Glutamatergic neuron (in vitro differentiated cells): ENCODE data around the gene CCDC85C. TPM values are rescaled to one million over a fixed set of nuclear protein-coding genes. Genes with fewer than 3 reads are reported as not detected.
A peak's percentile ranks its signal among the peaks of the same experiment; 100 is the strongest.

Experiments used
- DNase-seq: peaks from one replicate; pipeline ENCODE4 v3.0.0; 2022
- H3K27ac Mint-ChIP-seq: one replicate; pipeline ENCODE4 v1.8.0; 2020; ENCODE audit warnings: mild to moderate bottlenecking, mixed read lengths, inconsistent platforms; ENCODE audit not compliant: unreplicated experiment
- H3K27me3 Mint-ChIP-seq: one replicate; pipeline ENCODE4 v1.8.0; 2020; ENCODE audit warnings: mild to moderate bottlenecking, moderate library complexity, mixed read lengths, inconsistent platforms; ENCODE audit not compliant: unreplicated experiment
- H3K36me3 Mint-ChIP-seq: one replicate; pipeline ENCODE4 v1.8.0; 2020; ENCODE audit warnings: mild to moderate bottlenecking, mixed read lengths, inconsistent platforms; ENCODE audit not compliant: unreplicated experiment
- H3K4me1 Mint-ChIP-seq: one replicate; pipeline ENCODE4 v1.8.0; 2020; ENCODE audit warnings: mild to moderate bottlenecking, low read depth, mixed read lengths, inconsistent platforms; ENCODE audit not compliant: unreplicated experiment
- H3K4me3 Mint-ChIP-seq: one replicate; pipeline ENCODE4 v1.8.0; 2020; ENCODE audit warnings: mild to moderate bottlenecking, mixed read lengths, inconsistent platforms; ENCODE audit not compliant: unreplicated experiment
- H3K9me3 Mint-ChIP-seq: one replicate; pipeline ENCODE4 v1.8.0; 2020; ENCODE audit warnings: mild to moderate bottlenecking, moderate library complexity, mixed read lengths, inconsistent platforms; ENCODE audit not compliant: unreplicated experiment
- CTCF ChIP-seq: fragments of 200-600 bp; sonication (generic); IDR thresholded peaks from one replicate; pipeline ENCODE4 v1.5.0; 2021; ENCODE audit not compliant: partially characterized antibody, unreplicated experiment
- total RNA-seq: library from RNA; stranded (reverse); fragmentation: NEBNext Ultra II Directional; extraction: Animal tissue kit (Norgen Biotek cat#: 25700); gene quantifications from one replicate; pipeline ENCODE4 v1.2.1, GENCODE V29; 2021; ENCODE audit not compliant: unreplicated experiment

The CCDC85C gene
- total RNA-seq, 1 donor from 2014 or later: 32.3 TPM

- Mint-ChIP-seq H3K4me3 (peak overlapping the region; percentile 55), H3K27ac (peak overlapping the region; percentile 45), H3K36me3 (no peaks in the 10 kb centered on the region), H3K4me1 (peaks cover 45% of the 10 kb centered on the region), H3K9me3 (peaks cover 19% of the 10 kb centered on the region), H3K27me3 (peaks cover 8% of the 10 kb centered on the region)
- no peak for DNase-seq
- no peak for TF ChIP-seq CTCF
Observed at GRCh38 chr14:99564256-99564925, 39.6 kb downstream of the CCDC85C start.

- Mint-ChIP-seq H3K4me3 (peak overlapping the region; percentile 11), H3K9me3 (peaks cover 24% of the 10 kb centered on the region), H3K27ac (peak overlapping the region; percentile 48), H3K27me3 (peaks cover 9% of the 10 kb centered on the region), H3K4me1 (peaks cover 46% of the 10 kb centered on the region), H3K36me3 (peaks cover 2% of the 10 kb centered on the region)
- DNase-seq: no peak
- TF ChIP-seq CTCF: no peak
Observed at GRCh38 chr14:99563749-99564129, 40.3 kb downstream of the CCDC85C start.

GRCh38 chr14:99562856-99563748 is 40.9 kb downstream of the CCDC85C start:
- H3K4me1 Mint-ChIP-seq: peaks cover 42% of the 10 kb centered on the region
- H3K9me3 Mint-ChIP-seq: peaks cover 26% of the 10 kb centered on the region
- TF ChIP-seq CTCF: no peak
- peak overlapping the region; percentile 60 for H3K4me3 Mint-ChIP-seq
- peak; percentile 86 for DNase-seq
- peak overlapping the region; percentile 48 for H3K27ac Mint-ChIP-seq
- H3K27me3 Mint-ChIP-seq: peaks cover 10% of the 10 kb centered on the region
- H3K36me3 Mint-ChIP-seq: peaks cover 5% of the 10 kb centered on the region

DNA sequence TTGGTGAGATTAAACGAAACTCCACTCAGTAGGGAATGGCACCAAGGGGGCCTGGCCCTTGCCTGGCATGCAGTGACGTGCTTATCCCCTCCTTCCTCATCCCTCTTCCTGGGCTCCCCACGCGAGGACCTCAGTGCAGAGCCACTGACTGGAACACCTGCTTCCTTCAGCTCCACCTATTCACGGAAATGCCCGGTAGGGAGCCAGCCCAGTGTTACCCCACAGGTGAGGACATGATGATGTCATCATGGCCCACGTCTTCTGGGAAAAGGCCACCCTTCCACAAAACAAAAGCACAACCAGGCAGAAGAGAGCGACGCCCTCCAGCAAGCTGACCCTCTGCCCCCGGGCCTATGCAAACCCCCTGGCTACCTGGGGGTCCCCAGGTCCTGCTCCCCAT is 42.1 kb downstream of the CCDC85C start:
- no peak for DNase-seq
- no peak for TF ChIP-seq CTCF
- Mint-ChIP-seq H3K36me3 (peaks cover 5% of the 10 kb centered on the region), H3K27ac (no peak overlapping the region), H3K27me3 (peaks cover 10% of the 10 kb centered on the region), H3K4me3 (no peak overlapping the region), H3K4me1 (peaks cover 37% of the 10 kb centered on the region), H3K9me3 (peaks cover 24% of the 10 kb centered on the region)
